GM19023 (cell line): Measurements from ENCODE around the gene SEPTIN5.

Source experiments
- ATAC-seq: cut with Tn5 transposase; IDR thresholded peaks from one replicate; pipeline ENCODE4 v1.9.1; 2021; ENCODE audit warnings: mild to moderate bottlenecking, moderate library complexity; ENCODE audit not compliant: unreplicated experiment

SEPTIN5 gene

DNA sequence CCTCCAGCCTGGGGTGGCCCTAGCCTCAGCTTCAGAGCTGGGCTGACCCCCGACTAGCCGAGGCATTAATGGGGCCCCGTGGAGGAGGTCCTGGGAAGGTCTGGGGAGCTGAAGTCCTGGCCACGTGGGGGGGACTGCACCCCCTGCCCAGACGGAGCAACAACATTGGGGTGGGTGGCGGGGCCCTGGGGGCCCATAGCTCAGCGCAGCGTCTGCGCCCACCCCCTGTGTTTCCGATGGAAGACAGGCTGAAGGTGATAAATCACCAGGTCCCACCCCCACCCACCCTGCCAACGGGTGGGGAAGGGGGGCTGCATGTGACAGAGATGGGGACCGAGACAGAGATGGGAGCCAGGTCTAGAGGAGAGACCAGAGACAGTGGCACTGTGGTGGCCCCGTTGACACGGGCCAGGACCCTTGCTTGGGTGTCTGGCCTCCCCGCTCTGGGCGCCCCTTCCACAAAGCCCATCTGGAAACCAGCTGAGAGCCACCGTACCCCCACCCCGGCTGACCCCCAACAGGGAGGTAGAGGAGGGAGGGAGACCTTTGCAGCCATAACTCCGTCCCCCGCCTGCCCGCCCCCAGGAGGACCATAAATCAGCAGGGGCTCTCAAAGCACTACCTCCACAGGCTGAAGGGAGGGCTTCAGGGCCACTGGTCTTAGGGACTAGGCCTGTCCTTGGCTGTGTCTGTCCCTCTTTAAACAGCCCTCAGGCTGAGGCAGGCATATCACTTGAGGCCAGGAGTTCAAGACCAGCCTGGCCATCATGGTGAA, 17.2 kb downstream of the SEPTIN5 start:
- no peak for ATAC-seq

DNA sequence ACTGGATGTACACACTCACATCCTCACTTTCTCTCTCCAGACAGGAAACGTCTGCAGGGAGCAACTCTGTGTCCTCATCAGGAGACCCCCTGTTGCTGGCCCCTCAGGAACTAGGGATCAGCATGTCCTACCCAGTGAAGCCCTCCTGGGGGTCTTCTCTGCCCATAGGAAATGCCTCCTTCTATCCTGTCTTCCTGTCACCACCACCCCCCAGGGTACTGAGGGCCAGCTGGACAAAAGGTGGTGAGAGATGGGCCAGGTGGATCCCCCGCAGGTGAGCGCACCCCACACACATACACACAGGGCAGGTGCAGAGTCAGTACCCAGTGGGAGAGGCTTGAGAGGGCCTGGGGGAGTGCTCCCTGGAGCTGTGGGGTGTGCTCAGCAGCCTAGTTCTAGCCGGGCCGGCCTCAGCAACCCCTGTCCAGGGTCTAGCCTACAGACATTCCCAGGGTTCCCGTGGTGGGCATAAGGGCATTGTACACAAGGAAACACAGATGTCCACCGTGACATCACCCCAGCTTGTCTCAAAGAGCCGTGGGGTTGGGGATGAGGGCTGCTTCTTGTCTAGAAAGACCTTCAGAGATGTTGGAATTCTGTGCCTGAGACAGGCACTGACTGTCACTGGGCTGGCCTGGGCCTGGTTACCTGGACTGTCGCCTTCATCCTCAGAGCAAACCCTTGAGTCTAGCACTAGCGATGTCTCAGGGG, 18.3 kb downstream of the SEPTIN5 start:
- ATAC-seq: no peak

DNA sequence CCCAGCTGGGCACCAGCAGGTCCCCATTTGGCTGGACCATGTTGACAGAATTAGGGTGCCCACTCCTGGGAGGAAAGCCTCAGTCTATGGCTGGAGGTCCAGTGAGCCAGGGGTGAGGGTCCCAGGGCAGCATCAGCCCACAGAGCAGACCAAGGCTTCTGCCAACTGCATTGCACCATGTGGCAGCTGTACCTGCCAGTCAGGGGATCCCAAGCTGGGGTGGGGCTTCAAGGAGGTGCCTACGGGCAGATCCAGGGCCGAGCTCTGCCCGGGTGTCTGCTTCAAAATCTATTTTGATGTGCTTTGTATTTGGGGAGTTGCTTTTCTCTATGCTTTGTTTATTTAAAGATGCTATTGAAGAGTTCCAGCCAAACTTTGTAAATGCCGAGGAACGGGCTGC, 19.5 kb downstream of the SEPTIN5 start:
- no peak for ATAC-seq

DNA sequence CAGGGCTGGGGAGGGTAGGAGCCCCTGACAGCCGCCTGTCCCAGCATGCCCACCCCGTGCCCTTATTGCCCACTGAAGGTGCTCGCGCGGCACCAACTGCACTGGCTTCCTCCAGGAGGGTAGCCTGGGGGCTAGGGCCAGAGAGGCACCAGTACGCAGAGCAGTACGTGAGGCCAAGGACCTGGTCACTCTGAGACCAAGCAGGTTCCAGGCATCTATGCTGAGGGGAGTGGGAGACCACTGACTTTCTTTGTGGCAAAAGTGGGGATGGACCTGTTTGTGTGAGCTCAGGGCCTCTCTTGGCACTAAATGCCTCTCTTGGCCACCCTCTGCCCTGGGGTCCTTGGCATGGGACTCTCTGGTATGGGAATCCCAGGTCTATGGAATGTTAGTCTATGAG, 19.9 kb downstream of the SEPTIN5 start:
- no peak for ATAC-seq

DNA sequence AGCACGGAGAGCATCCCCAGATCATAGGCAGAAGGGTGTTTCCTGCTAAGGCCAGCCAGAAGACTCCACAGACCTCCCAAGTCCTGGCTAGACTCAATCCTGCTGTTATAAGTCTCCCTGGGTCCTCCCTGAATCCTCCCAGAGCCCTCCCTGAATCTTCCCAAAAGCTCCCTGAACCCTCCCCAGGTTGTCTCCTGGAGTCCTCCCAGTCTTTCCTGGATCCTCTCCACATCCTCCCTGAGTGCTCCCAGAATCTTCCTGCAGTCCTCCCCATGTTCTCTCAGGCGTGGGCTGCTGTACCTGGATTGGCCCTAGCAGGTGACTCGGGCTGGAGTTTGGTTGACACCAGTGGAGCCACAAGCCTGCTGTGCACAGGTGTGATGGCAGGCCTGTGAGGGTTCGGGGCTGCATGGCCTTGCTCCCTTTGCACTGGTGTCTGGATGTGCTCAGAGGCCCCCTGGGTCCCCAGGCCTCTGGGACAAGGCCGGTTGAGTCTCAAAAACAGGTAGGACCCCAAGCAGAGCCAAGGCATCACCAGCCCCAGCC, 20.6 kb downstream of the SEPTIN5 start:
- ATAC-seq: no peak

DNA sequence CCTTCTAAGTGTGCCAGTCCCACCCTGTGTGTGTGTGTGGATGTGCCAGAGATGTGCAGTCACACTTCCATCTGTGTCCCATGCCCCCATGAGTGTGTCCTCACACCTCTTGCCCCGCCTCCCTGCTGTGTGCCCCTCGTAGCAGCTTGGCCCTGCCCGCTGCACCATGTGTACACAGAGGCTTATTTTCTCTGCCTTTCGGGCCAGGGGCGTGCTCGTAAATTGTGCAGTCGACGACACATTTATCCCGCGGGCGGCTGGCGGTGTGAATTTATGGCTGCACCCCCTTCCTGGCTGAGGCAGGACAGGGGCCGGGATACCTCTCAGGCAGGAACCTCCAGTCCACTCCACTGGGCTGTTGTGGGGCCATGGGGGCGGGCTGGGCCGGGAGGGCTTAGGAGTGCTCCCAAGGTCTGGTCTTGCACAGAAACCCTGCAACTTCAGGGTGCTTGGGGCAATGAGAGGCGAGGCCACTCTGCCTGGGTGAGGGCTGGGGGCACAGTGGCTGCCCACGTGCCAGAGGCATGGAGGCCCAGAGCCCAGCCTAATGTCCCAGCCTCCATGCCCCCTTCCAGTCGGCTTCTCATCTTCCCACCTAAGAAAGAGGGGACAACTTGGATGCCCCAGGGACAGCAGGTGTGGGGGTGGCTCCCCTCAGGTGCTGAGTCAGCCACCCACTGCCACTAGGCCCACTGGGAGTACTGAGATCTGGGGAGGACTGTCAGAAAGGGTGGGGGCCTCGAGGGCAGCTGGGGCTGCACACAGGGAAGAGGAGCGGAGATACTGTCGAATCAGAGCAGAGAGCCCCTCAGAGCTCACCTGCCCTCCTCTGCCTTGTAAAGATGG, 21.6 kb downstream of the SEPTIN5 start:
- no peak for ATAC-seq

DNA sequence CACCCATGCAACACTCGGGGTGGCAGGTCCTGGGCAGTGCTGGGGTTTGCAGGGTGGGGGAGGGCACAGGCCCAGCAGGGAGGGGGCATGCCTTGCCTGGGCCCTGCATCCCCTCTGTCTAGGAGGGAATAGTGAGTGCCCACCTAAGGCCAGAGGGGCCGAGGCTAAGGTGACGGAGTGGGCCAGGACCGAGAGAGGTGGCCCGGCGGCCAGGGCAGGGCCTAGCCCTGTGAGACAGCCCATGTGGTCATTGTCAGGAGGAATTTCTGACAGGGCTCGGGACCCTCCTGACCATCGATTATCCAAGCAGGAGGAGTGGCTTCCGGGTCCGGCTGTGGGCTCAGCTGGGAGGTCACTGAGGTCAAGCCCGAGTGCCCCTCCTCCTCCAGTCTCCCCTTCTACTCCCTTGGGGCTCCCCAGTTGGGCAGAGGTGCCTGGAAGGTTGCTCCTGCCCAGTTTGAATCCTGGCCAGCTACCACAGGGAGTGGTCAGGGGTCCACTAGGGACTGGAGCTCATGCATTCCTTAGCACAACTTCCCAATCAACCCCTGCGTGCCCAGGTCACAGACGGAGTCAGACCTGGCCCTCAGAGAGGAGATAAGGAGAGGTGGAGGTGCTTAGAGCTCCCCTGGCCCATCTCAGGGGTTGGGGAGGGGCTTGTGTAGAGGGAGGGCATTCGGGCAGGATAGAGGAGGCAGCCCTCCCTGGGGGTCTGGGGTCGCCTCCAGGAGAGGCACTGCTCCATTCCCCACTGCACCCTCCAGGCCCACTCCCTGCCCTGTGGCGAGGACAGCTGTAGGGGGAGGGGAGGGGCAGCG, 23.8 kb downstream of the SEPTIN5 start:
- no peak for ATAC-seq

DNA sequence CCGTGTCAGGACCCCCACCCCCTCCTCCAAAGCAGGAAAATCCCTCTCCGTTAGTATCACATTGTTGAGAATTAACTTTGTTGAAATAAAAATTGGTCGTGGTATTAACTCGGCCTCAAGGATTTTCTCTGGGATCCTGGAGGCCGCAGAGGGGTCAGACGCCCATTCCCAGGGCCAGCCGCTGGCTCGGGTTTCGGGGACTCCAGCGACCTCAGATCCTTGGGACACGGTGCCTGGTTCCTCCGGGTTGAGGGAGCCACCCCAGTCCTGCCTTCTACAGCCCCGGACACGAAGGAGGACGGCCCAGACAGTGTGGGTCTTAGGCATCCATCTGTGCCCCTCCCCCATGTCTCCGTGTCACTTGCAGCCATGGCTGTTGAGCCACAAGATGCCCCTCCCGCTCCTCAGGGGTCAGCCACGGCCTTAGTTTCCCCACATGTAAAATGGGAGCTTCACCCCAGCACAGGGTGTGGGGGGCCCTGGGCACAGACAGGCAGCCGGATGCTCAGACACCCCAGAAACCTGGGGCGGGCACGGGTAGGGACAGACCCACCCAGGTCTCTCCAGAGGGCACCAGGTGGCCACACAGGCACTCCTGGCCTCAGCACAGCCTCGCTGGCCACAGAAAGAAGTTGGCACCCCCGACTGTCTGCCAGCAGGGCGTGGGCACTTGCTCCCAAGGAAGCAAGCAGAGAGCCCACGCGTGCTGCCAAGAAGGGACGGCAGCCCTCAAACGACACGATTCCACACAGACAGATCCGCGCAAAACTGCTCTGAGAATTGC, 24.6 kb downstream of the SEPTIN5 start:
- ATAC-seq: no peak

DNA sequence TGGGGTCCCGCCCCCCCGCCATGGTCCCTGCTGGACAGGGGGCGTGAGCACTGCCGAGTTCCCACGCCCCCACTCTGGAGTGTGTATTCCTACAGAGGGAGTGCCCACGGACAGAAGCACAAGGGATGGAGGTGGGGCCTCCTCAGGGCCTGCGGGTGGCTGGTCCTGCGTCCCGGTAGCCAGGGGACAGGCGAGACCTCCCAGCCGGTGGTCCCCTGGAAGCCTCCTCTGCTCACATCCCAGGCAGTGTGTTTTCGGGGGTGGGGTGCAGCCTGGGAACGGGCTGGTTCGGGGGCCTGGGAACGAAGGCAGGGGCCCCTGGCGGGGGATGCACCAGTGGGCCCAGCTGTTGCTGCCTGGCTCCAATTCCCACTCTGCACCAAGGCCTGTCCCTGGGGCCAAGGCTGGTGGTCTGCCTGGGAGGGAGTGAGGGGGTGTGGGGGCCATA, 25.2 kb downstream of the SEPTIN5 start:
- ATAC-seq: no peak

DNA sequence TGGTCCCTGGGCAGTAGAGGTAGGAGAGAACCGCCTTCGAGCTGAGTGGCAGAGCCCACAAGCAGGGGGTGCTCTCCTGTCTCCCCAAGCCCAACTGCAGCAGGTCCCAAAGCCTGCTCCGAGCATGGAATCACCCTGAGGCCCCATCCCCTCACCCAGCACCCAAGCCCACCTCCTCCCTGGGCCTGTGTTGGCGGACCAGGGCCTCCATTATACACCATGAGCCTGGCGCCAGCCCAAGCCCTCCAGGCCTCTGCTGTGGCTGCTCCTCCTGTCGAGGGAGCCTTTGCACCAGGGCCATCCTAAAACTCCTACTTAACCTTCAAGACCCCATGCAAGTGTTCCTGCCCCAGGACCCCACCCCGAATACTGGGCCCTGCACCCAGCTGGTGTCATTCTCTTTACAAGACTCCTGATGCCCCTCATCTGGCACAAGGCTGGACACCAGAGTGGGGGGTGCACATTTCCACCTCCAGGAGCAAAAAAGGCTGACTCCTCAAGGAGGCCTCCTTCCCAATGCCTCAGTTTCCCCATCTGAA, 25.7 kb downstream of the SEPTIN5 start:
- no peak for ATAC-seq

DNA sequence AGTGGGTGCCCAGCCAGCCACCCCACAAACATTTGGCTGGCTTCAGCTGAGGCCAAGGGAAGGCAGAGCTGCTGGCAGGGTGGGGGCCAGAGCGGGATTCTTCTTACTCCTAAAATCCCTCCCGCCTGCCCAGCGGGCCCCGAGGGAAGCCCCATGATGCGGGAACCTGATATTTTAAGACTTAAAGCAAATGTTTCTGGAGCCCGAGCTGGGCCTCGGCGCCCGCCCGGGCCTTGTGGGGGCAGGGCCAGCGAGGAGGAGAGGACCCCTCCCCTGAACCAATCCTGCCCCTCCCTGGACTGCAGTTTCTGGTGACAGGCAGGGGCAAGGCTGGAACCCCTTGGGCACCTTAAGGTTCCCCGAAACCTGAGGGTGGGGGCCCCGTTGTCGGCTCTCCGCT, 26.3 kb downstream of the SEPTIN5 start:
- ATAC-seq: no peak

DNA sequence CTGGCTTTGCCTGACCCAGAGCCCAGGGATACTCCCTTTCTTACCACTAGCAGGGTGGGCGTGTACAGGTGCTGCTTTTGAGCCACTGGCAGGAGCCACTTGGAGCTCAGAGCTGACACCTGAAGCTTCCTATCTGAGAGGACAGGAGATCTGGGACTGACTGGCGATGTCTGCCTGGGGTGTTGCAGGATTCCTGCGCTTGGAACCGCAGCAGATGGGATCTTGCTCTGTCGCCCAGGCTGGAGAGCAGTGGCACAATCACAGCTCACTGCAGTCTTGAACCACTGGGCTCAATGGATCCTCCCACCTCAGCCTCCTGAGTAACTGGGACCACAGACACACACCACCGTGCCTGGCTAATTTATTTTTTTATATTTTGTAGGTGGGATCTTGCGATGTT, 26.8 kb downstream of the SEPTIN5 start:
- ATAC-seq: no peak

DNA sequence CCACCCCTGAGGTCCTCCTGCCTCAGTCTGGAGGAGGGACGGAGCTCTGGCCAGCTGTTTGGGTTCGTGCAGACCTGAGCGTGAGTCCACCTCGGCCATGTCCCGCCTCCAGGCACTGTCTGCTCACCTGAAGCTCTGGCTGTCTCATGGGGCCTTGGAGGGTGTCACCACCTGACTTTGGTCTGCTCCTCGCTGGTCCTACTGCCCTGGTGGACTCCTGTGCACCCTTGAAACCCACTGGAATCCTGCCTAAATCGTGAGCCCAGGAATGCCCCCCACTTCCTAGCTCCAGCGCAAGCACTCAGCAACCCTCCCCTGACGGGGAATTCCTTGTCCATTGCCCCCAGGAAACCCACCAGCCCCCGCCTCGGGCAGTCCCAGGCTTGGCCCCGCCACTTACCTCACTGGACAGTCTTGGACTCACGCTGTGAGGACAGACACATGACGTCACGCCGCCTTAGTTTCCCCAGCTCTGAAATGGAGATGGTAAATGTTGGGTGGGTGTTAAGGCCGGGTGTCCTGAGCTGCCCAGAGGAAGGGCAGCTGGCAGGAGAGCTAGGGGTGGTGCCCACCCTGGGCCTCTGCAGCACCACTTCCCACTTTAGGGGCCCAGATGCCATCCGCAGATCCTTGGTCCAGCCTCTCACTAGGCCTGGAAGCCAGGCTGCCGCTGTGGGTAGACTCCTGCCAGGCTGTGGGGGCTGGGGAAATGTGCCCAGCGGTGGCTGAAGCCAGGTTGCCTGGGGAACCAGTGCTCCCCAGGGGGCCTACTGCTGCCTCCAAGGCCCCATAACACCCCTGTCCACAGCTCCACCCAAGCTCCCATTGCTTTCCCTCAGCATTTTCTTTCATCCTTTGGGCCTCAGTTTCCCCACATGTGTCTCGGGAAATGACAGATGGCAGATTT, 28.1 kb downstream of the SEPTIN5 start:
- no peak for ATAC-seq

DNA sequence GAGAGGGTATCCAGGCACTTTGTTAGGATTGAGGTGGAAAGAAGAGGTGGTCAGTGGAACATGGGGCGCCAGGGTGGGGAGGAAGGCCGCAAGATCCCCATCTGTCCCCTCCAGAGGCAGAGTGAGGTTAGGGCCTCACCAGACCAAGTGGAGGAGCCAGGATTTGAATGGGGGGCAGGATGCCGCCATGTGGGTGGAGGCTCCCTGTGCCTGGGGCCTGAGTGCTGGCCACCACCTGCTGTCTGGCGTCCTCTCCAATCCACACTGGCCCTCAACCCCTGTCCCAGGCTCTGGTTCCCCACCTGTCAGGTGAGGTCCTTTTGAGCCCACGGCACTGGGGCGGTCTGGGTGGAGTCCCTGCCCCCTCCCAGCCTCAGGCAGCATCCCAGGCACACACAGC, 28.8 kb downstream of the SEPTIN5 start:
- ATAC-seq: no peak

DNA sequence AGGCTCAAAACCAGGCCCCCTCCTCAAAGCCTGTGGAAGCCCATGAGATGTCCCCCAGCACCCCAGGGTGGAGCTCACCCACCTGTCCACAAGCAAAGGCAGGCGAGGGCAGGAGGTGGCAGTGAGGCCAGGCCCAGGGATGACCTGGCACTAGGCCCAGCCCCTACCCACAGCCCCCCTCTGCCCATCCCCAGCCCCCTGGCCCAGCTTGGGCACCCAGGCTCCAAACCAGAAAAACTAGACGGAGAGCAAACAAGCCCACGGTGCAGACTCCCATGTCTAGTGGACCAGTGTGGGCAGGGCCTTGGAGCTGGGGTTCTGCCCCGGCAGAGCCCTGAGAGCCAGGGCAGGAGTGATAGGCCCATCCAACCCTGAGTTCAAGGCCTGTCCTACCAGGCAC, 29.3 kb downstream of the SEPTIN5 start:
- ATAC-seq: no peak

DNA sequence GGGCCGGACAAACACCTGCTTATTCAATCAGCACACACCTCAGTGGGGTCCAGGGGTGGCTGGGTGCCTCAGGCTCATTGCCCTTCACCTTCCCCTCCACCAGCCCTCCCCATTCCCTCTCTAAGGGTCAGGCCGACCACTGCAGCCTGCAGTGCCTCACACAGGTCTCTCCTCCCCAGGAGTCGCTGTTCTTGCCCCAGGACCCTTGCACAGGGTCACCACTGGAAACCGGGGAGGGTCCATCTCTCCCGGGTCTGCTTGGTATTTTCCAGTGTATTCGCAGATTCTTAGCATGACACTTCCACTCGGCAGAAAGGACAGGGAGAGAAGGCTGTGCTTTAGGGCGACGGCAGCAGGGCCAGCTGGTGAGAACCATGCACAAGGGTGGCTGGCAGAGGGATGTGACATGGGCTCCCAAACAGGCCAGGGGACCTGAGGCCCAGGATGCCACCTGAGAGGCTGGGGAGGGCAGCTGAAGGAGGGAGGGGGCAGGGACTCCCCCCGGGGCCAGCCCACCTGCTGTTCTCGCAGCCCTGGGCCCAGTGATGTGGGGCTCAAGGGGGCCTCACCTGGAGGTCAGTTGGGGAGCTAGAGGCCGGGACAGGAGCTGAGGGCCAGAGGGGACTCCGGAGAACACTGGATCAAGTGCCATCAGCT, 30.2 kb downstream of the SEPTIN5 start:
- no peak for ATAC-seq

DNA sequence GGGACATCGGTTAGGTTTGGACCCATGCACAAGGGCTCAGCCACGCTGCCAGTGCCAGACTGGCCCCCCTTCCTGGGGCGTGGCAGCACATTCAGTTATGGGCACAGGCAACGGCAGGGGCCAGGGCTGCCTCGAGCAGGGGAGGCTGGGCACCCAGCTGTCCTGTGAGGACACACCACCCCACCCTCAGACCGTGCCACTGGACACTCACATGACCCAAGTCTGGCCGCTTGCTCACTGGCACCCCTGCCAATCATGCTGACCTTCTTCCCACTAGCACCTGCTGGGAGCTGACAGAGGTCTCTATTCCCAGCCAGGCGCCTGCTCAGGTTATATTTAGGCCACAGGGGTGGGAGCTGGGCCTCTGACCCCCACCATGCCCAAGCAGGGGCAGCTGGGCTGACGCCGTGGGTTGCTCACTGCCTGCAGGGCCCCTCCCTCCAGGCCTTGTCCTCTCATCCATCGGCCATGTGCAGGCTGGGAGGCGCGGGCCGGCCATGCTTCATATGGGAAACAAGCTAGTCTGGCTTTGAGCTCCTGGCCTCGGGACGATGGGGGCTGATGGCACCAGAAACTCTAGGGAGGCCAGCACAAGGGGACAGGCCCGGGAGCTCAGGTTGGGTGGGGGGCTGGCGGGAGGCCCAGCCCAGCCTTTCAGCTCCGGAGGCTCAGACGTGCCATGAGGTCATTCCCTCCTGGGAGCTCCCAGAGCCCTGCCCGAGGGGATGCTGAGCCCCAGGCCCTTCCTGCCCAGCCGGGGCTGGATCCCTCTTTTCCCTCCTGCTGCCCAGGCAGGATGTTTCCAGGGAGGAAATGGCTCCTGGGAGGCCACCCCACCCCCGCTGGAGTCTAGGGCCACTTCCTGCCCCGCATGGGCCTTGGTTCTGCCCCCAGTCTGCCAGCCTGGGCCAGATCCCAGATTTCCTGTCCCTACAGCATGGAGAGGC, 31.1 kb downstream of the SEPTIN5 start:
- ATAC-seq: no peak
